Glomerular endothelial cell (primary cell): ENCODE measurements around the gene NEK9. TPM values are rescaled to one million over a fixed set of nuclear protein-coding genes. Genes with fewer than 3 reads are reported as not detected.

Experiments
- DNase-seq: peaks from one replicate; pipeline ENCODE4 v3.0.0-alpha.2; 2011; ENCODE audit warnings: low read depth, low spot score; ENCODE audit errors: extremely low read depth
- total RNA-seq: library from RNA; depleted of rRNA; stranded (reverse); fragments of >200 nt; gene quantifications from 2 replicates; pipeline ENCODE4 v1.2.3, GENCODE V29; 2015

Gene NEK9
- total RNA-seq, 1 donor from 2014 or later = 35.8 TPM

DNA sequence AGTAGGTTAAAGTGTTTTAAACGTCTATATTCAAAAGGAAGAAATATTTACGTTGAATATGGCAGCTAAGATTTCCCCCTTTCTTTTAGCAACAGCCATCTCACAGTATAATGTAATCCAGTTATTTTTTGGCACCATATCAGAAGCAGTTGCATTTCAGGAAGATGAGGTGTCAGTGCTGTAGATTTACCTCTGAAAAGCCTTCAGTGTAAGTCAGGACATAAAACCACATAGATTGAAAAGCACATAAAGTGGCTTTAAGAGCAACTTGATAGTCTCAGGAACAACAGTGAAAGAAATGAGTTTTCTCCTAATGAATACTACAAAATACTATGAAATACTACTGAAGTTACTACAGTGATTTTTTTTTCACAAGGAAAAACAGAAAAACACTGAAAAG lies 82.5 kb downstream of the NEK9 start:
- no peak for DNase-seq

DNA sequence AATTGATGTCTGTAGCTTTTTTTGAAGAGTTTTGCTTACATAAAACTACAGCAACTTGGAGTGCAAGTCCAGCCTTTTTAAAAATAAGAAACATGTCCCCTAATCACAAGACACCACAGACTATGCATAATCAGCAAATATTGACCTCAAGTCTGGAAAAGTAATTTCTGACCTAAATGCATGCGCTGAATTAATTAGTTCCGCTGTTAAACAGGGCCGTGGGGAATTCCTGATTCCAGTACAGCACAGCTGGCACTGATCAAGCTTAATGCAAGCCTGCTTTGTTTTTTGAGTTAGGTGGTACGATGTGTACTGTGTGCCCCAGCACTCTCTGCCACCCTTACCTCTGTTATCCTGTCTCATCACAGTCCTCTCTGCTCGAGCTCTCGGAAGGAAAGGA lies 84.8 kb downstream of the NEK9 start:
- DNase-seq = no peak

DNA sequence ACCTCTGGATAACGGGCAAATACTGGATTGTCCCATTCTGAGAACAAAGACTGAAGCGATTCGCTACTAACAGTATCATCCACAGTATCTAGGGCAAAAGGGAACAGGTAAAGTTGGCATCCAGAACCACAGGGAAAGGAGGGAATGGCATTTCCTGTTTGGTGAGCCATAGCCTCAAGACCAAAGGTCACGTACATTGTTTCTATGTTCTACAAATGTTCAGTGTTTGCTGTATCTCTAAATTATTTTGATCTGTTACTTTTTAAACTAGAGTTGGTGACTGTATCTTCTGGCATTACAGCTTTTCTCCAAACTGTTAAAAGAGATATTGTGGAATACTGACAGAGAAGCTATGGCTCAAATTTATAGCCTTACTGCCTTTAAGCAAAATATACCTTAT lies 85.2 kb downstream of the NEK9 start:
- no peak for DNase-seq

DNA sequence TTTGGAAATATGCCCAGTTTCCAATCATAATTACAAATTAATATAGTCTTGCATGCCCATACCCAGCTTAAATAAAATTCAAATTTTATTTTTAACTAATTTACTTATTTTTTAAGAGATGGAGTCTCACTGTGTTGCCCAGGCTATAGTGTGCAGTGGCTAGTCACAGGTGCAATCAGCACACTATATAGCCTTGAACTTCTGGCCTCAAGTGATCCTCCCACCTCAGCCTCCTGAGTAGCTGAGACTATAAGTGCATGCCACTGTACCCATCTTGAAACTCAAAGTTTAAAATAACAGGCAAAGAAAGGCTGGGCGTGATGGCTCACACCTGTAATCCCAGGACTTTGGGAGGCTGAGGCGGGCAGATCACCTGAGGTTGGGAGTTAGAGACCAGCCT lies 85.9 kb downstream of the NEK9 start:
- no peak for DNase-seq

DNA sequence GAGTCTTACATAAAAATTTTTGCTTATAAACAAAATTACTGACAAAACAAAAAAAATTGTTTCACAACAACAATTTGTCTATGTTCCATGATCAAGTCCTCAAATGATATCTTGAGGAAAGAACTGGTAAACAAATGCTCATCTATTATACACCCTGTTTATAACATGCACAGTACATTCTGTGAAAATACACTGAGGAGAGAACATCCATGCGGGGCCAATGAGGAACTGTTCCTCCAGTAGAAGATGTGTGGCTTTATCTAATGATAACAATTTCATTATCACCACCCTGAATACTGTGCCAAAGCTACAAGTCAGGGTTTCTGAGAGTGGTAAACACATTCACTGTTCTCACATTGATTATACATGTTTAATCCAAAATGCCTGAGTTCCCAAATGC lies 86.3 kb downstream of the NEK9 start:
- DNase-seq = no peak

DNA sequence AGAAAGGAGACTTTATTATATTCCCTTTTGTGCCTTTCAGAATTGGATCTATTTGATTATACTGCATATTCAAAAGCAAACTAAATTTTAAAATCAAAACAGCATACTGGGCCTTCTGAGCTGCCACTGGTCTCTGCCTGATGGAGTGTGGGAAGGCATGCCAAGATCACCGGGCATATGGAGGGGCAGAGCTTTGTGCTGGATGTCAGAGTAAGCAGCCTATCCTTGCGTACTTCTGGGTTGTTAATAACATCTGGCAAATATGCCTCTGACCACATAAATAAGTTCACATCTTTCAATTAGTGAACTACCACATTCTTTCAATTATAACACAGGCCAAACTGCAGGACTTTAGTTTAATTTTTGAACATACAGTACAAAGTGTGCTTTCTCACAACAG lies 93.9 kb downstream of the NEK9 start:
- no peak for DNase-seq

DNA sequence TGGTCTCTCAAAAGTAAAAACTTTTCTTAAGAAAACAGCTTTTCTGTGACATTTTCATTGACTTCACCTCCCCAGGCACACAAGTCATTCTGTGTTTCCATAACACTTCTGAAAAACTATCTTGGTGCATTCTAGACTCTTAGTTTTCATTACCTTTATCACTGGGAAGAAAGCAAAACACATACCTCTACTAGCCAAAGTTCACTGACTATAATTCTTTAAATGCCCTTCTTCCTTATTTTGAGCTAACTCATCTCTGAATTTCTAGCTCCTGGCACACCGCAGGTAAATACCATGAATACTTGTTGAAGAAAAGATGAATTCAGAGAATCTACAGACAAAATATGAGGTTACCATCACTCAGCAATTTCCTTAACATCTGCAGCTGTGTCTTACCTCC lies 96.7 kb downstream of the NEK9 start:
- DNase-seq = no peak

Other genes with a start within 250 kb of the NEK9 start
- 72.8 and 98.4 TPM in 2 replicates for gene DLST, start 245.1 kb downstream of the NEK9 start, total RNA-seq
- 18.6 and 25.7 TPM in 2 replicates for gene RPS6KL1, start 203.8 kb downstream of the NEK9 start, total RNA-seq
- 373 and 529 TPM in 2 replicates for gene PGF, start 171.5 kb downstream of the NEK9 start, total RNA-seq
- gene EIF2B2, start 124.1 kb downstream of the NEK9 start, total RNA-seq = 118 and 158 TPM in 2 replicates
- 12.5 and 13.6 TPM in 2 replicates for gene MLH3, start 75.6 kb downstream of the NEK9 start, total RNA-seq
- 8.2 and 13.3 TPM in 2 replicates for gene ACYP1, start 63.0 kb downstream of the NEK9 start, total RNA-seq
- gene ZC2HC1C, start 57.4 kb downstream of the NEK9 start, total RNA-seq = 0.93 and 1.5 TPM in 2 replicates
- 244 and 280 TPM in 2 replicates for gene TMED10, start 49.6 kb upstream of the NEK9 start, total RNA-seq
- gene FOS, start 151.8 kb upstream of the NEK9 start, total RNA-seq = 5.9 and 79.9 TPM in 2 replicates